ENCODE results near the gene NAPA.

The NAPA gene

DNA sequence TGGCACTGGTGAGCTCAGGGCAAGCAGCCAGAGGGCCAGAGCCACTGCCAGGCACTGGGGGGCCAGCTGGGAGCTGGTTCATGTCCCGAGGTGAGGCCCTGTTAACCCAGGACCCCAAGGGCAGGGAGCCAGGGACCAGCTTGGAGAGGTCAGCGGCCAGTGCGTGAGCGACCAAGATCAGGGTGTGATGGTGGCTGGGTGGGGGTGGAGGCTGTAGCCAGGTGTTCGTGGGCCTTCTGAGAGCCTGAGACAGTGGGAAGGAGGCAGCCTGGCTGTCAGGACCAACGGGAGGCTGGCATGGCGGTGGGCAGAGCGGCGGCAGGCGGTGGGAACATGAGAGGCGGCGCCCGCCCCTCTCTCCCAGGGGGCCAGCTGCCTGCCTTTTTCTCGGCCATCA, 22.7 kb downstream of the NAPA start:
- Histone ChIP-seq H3K27ac (no peak overlapping the region), H3K27me3 (no peaks in the 10 kb centered on the region), H3K4me3 (ENCODE audit: low read depth in 1 of 2, low read length in 1 of 2) (no peak overlapping the region), H3K9me3 (no peaks in the 10 kb centered on the region), H3K4me1 (ENCODE audit: control insufficient read depth in 1 of 2, insufficient read depth in 1 of 2, low read depth in 1 of 2, low read length in 1 of 2) (no peaks in the 10 kb centered on the region), H3K36me3 (peaks cover 97% of the 10 kb centered on the region)
- TF ChIP-seq, protein P1, sequence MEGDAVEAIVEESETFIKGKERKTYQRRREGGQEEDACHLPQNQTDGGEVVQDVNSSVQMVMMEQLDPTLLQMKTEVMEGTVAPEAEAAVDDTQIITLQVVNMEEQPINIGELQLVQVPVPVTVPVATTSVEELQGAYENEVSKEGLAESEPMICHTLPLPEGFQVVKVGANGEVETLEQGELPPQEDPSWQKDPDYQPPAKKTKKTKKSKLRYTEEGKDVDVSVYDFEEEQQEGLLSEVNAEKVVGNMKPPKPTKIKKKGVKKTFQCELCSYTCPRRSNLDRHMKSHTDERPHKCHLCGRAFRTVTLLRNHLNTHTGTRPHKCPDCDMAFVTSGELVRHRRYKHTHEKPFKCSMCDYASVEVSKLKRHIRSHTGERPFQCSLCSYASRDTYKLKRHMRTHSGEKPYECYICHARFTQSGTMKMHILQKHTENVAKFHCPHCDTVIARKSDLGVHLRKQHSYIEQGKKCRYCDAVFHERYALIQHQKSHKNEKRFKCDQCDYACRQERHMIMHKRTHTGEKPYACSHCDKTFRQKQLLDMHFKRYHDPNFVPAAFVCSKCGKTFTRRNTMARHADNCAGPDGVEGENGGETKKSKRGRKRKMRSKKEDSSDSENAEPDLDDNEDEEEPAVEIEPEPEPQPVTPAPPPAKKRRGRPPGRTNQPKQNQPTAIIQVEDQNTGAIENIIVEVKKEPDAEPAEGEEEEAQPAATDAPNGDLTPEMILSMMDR (IDR thresholded peaks at IDR 0.05): no peak

DNA sequence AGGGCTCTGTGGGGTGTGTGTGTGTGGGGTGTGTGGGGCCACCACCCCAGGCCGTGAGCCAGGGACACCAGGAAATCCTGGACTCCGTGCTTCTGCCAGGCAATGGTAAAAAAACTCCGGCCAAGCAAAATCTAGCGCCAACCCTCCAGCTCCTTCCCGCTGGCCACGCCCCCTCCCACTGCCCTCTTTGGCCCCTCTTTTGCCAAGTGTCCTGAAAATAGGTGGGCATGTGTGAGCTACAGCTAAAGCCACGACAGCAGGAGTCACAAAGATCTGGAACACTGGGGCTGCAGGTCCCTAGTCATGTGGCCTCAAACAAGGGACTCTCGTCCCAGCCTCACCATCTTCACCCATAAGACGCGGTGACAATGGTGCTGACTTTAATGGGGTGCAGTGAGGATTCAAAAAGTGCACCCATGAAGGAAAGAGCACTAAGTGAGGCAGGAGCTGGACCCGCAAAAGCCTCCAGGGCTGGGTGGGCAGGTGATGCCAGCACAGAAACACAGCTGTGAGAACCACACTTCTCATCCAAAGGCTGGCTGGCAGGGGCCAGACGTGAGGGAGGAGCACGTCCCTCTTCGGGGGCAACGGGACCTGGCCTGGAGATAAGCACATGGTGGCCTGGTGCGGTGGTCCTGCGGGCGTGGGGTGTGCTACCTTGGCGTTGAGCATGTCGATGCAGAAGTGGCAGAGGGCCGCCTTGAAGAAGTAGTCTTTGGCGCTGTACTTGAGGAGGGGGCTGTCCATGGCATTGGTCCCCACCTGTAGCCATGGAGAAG, 23.3 kb downstream of the NAPA start:
- TF ChIP-seq, protein P1 (IDR thresholded peaks at IDR 0.05): no peak
- Histone ChIP-seq H3K36me3 (peaks cover 95% of the 10 kb centered on the region), H3K4me1 (ENCODE audit: control insufficient read depth in 1 of 2, insufficient read depth in 1 of 2, low read depth in 1 of 2, low read length in 1 of 2) (no peaks in the 10 kb centered on the region), H3K4me3 (ENCODE audit: low read depth in 1 of 2, low read length in 1 of 2) (no peak overlapping the region), H3K27ac (no peak overlapping the region), H3K9me3 (no peaks in the 10 kb centered on the region), H3K27me3 (no peaks in the 10 kb centered on the region)

GRCh38 chr19:47490847-47491246, 24.0 kb downstream of the NAPA start:
- H3K9me3 ChIP-seq: no peaks in the 10 kb centered on the region
- TF ChIP-seq, protein P1 (IDR thresholded peaks at IDR 0.05): no peak
- H3K27ac ChIP-seq: no peak overlapping the region
- peaks cover 88% of the 10 kb centered on the region for H3K36me3 ChIP-seq
- H3K4me1 ChIP-seq (ENCODE audit: control insufficient read depth in 1 of 2, insufficient read depth in 1 of 2, low read depth in 1 of 2, low read length in 1 of 2): no peaks in the 10 kb centered on the region
- H3K27me3 ChIP-seq: no peaks in the 10 kb centered on the region
- H3K4me3 ChIP-seq (ENCODE audit: low read depth in 1 of 2, low read length in 1 of 2): no peak overlapping the region

DNA sequence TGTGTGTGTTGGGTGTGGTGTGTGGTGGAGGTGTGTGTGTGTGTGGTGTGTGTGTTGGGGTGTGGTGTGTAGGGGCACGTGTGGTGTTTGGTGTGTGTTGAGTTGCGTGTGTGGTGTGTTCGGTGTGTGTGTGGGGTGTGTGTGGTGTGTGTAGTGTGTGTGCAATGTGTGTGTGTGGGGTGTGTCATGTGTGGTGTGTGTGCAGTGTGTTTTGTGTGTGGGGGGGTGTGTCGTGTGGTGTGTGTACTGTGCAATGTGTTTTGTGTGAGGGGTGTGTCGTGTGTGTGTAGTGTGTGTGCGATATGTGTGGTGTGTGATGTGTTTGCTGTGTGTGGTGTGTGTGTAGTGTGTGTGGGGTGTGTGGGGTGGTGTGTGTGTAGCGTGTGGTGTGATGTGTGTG, 24.8 kb downstream of the NAPA start:
- TF ChIP-seq, protein P1 (IDR thresholded peaks at IDR 0.05): no peak
- Histone ChIP-seq H3K9me3 (no peaks in the 10 kb centered on the region), H3K4me1 (ENCODE audit: control insufficient read depth in 1 of 2, insufficient read depth in 1 of 2, low read depth in 1 of 2, low read length in 1 of 2) (no peaks in the 10 kb centered on the region), H3K4me3 (ENCODE audit: low read depth in 1 of 2, low read length in 1 of 2) (no peak overlapping the region), H3K27me3 (no peaks in the 10 kb centered on the region), H3K27ac (no peak overlapping the region), H3K36me3 (peaks cover 79% of the 10 kb centered on the region)

- H3K9me3 ChIP-seq: no peaks in the 10 kb centered on the region
- TF ChIP-seq, protein P1 (IDR thresholded peaks at IDR 0.05): no peak
- no peak overlapping the region for H3K27ac ChIP-seq
- no peaks in the 10 kb centered on the region for H3K27me3 ChIP-seq
- no peak overlapping the region for H3K4me3 ChIP-seq (ENCODE audit: low read depth in 1 of 2, low read length in 1 of 2)
- peaks cover 74% of the 10 kb centered on the region for H3K36me3 ChIP-seq
- H3K4me1 ChIP-seq (ENCODE audit: control insufficient read depth in 1 of 2, insufficient read depth in 1 of 2, low read depth in 1 of 2, low read length in 1 of 2): peaks cover 6 to 7% of the 10 kb centered on the region in 2 experiments
Observed at GRCh38 chr19:47489072-47489914, 25.6 kb downstream of the NAPA start.

Data from neutrophil (primary cell).